Stimulated activated CD4-positive, alpha-beta T cell treated with anti-CD3 and anti-CD28 coated beads, Interleukin-15, amount 100 ng/mL, for 1 hour (primary cell): ENCODE data around the gene ZFPM1.

Experiments used
- DNase-seq, 2 donors: peaks; one replicate each; pipeline ENCODE4 v3.0.0-alpha.2; 2020; ENCODE audit warnings: low read depth in 1 of 2, low spot score in 1 of 2

ZFPM1 gene

GRCh38 chr16:88497561-88498462, 44.7 kb downstream of the ZFPM1 start:
- DNase-seq = no peak

- DNase-seq = no peak
Observed at GRCh38 chr16:88498576-88499208, 45.6 kb downstream of the ZFPM1 start.

GRCh38 chr16:88499292-88499691, 46.2 kb downstream of the ZFPM1 start:
- no peak for DNase-seq

- DNase-seq = no peak
Observed at GRCh38 chr16:88499836-88500251, 46.8 kb downstream of the ZFPM1 start.

- no peak for DNase-seq
Observed at GRCh38 chr16:88500255-88500661, 47.2 kb downstream of the ZFPM1 start.

- no peak for DNase-seq
Observed at GRCh38 chr16:88502371-88502770, 49.3 kb downstream of the ZFPM1 start.

- no peak for DNase-seq
Observed at GRCh38 chr16:88502776-88503280, 49.7 kb downstream of the ZFPM1 start.

GRCh38 chr16:88503374-88503770, 50.3 kb downstream of the ZFPM1 start:
- DNase-seq = no peak

- DNase-seq = no peak
Observed at GRCh38 chr16:88503771-88504488, 50.9 kb downstream of the ZFPM1 start.

GRCh38 chr16:88504489-88505404, 51.7 kb downstream of the ZFPM1 start:
- DNase-seq = no peak

- DNase-seq = peak; percentile 31 to 49
Observed at GRCh38 chr16:88505405-88506082, 52.5 kb downstream of the ZFPM1 start.

GRCh38 chr16:88506723-88507122, 53.6 kb downstream of the ZFPM1 start:
- no peak for DNase-seq

- DNase-seq = no peak
Observed at GRCh38 chr16:88507231-88507743, 54.2 kb downstream of the ZFPM1 start.

- no peak for DNase-seq
Observed at GRCh38 chr16:88508376-88508867, 55.3 kb downstream of the ZFPM1 start.

- DNase-seq = no peak
Observed at GRCh38 chr16:88508868-88509748, 56.0 kb downstream of the ZFPM1 start.

GRCh38 chr16:88509749-88510069, 56.6 kb downstream of the ZFPM1 start:
- DNase-seq = no peak

- no peak for DNase-seq
Observed at GRCh38 chr16:88510091-88510994, 57.3 kb downstream of the ZFPM1 start.

GRCh38 chr16:88511060-88511459, 58.0 kb downstream of the ZFPM1 start:
- no peak for DNase-seq
